IMR-90 (cell line): Measurements from ENCODE around the gene DPPA4. TPM values are rescaled to one million over a fixed set of nuclear protein-coding genes. Genes with fewer than 3 reads are reported as not detected.

Experiments used
- ATAC-seq: fragments of 200-7000 bp; cut with Tn5 transposase; 2 replicates; pipeline ENCODE4 v1.9.1; 2020; ENCODE audit warnings: low read depth, mild to moderate bottlenecking, moderate library complexity
- BruUV-seq: library from RNA; stranded (reverse); fragments of 400-500 nt; replicated peaks from 2 replicates; lab custom pipeline; 2021; lab: Mats Ljungman, UMichigan
- CTCF ChIA-PET: fragments of 300-600 bp; formaldehyde crosslinking; extraction: SDS; loops from one replicate; lab custom pipeline; 2021; ENCODE audit warnings: antibody characterized with exemption; lab: Yijun Ruan, JAX
- POLR2A ChIA-PET: fragments of 300-600 bp; sonication (Branson Sonifier 250); formaldehyde crosslinking; loops from one replicate; lab custom pipeline; 2022; ENCODE audit warnings: antibody characterized with exemption; ENCODE audit not compliant: unreplicated experiment; lab: Charles Lee
- DNase-seq: peaks from one replicate; pipeline ENCODE4 v3.0.0; 2013
- H2AFZ ChIP-seq: replicated peaks from 2 replicates; pipeline ENCODE3; 2013; ENCODE audit warnings: low read length, mild to moderate bottlenecking; ENCODE audit not compliant: poor library complexity
- H2AK5ac ChIP-seq: 2 replicates; pipeline ENCODE4 v1.6.1; 2013; ENCODE audit warnings: low read depth, low read length, inconsistent platforms
- H2AK9ac ChIP-seq: replicated peaks from 2 replicates; pipeline ENCODE3; 2013; ENCODE audit warnings: mild to moderate bottlenecking, low read depth, low read length, moderate library complexity; ENCODE audit not compliant: poor library complexity
- H2BK120ac ChIP-seq: 2 replicates; pipeline ENCODE4 v1.6.1; 2013; ENCODE audit warnings: low read depth, low read length, inconsistent platforms
- H2BK15ac ChIP-seq: 3 replicates; pipeline ENCODE4 v1.6.1; 2013; ENCODE audit warnings: low read depth, low read length, inconsistent platforms
- H2BK20ac ChIP-seq: 2 replicates; pipeline ENCODE4 v1.6.1; 2013; ENCODE audit warnings: low read depth, mild to moderate bottlenecking, inconsistent platforms, low read length, moderate library complexity
- H2BK5ac ChIP-seq: 2 replicates; pipeline ENCODE4 v1.6.1; 2013; ENCODE audit warnings: mild to moderate bottlenecking, low read depth, low read length, inconsistent platforms; ENCODE audit not compliant: poor library complexity, severe bottlenecking
- H3K14ac ChIP-seq: replicated peaks from 2 replicates; pipeline ENCODE4 v1.6.1; 2013; ENCODE audit warnings: low read depth, low read length, inconsistent platforms
- H3K18ac ChIP-seq: 2 replicates; pipeline ENCODE4 v1.6.1; 2013; ENCODE audit warnings: low read depth, low read length, control low read depth
- H3K23ac ChIP-seq: 2 replicates; pipeline ENCODE4 v1.6.1; 2013; ENCODE audit warnings: low read depth, low read length, inconsistent platforms
- H3K27ac ChIP-seq: 2 replicates; pipeline ENCODE4 v1.5.1; 2013; ENCODE audit warnings: mild to moderate bottlenecking, control low read depth, low read length; ENCODE audit not compliant: insufficient read depth
- H3K27me3 ChIP-seq: 2 replicates; pipeline ENCODE4 v1.6.1; 2013; ENCODE audit warnings: low read length; ENCODE audit not compliant: control insufficient read depth, insufficient read depth
- H3K36me3 ChIP-seq: 2 replicates; pipeline ENCODE4 v1.6.1; 2013; ENCODE audit warnings: low read length, mixed read lengths; ENCODE audit not compliant: control insufficient read depth, insufficient read depth
- H3K4ac ChIP-seq: 2 replicates; pipeline ENCODE4 v1.6.1; 2013; ENCODE audit warnings: low read depth, low read length, inconsistent platforms
- H3K4me1 ChIP-seq: 2 replicates; pipeline ENCODE4 v1.6.1; 2013; ENCODE audit warnings: low read length, mixed read lengths; ENCODE audit not compliant: control insufficient read depth, insufficient read depth
- H3K4me2 ChIP-seq: 2 replicates; pipeline ENCODE4 v1.6.1; 2013; ENCODE audit warnings: low read depth, mild to moderate bottlenecking, control low read depth, low read length, moderate library complexity
- H3K4me3 ChIP-seq: 2 replicates; pipeline ENCODE4 v1.5.1; 2013; ENCODE audit warnings: low read depth, mild to moderate bottlenecking, control low read depth, low read length, moderate library complexity; ENCODE audit not compliant: insufficient read depth
- H3K56ac ChIP-seq: 2 replicates; pipeline ENCODE4 v1.6.1; 2013; ENCODE audit warnings: low read length, inconsistent platforms; ENCODE audit not compliant: insufficient read depth; ENCODE audit errors: extremely low read depth
- H3K79me1 ChIP-seq, 2 experiments: 2 replicates each; pipeline ENCODE4 v1.6.1; 2013; ENCODE audit warnings: low read length in 2 of 2, inconsistent platforms in 1 of 2, low read depth in 1 of 2
- H3K9ac ChIP-seq: 2 replicates; pipeline ENCODE4 v1.6.1; 2013; ENCODE audit warnings: low read depth, low read length, control low read depth
- H3K9me1 ChIP-seq: 2 replicates; pipeline ENCODE4 v1.6.1; 2013; ENCODE audit warnings: low read length, inconsistent platforms; ENCODE audit not compliant: insufficient read depth
- H3K9me3 ChIP-seq: 2 replicates; pipeline ENCODE4 v1.6.1; 2013; ENCODE audit warnings: low read length; ENCODE audit not compliant: control insufficient read depth, insufficient read depth
- H4K20me1 ChIP-seq: 2 replicates; pipeline ENCODE4 v1.6.1; 2013; ENCODE audit warnings: low read length, inconsistent platforms; ENCODE audit not compliant: insufficient read depth
- H4K5ac ChIP-seq: 2 replicates; pipeline ENCODE4 v1.6.1; 2013; ENCODE audit warnings: mild to moderate bottlenecking, low read depth, low read length, control low read depth
- H4K8ac ChIP-seq, 2 experiments: 2 replicates each; pipeline ENCODE4 v1.6.1; 2013; ENCODE audit warnings: low read depth in 2 of 2, low read length in 2 of 2, control low read depth in 1 of 2, inconsistent platforms in 1 of 2
- H4K91ac ChIP-seq: 2 replicates; pipeline ENCODE4 v1.6.1; 2013; ENCODE audit warnings: low read depth, low read length, inconsistent platforms; ENCODE audit not compliant: insufficient read depth
- MXI1 ChIP-seq: IDR thresholded peaks from 2 replicates; pipeline ENCODE4 v1.6.1; 2012; ENCODE audit warnings: low read depth, mild to moderate bottlenecking, low read length, moderate library complexity, borderline replicate concordance
- WGBS, 2 experiments: methylation state at CpG; one replicate each; pipeline versions ENCODE4 v1.1.5 to v1.1.7; 2013; ENCODE audit warnings: missing lambda C conversion rate in 2 of 2; ENCODE audit not compliant: insufficient read length in 1 of 2; ENCODE audit errors: extremely low coverage in 2 of 2; 5-methylcytosine and 5-hydroxymethylcytosine counted together
- dilution Hi-C: fragments of 300-500 bp; cut with HindIII; formaldehyde crosslinking; loops from one replicate; pipeline ENCODE4 v1.14.3; 2018; ENCODE audit warnings: low sequenced_read_pairs; ENCODE audit not compliant: unreplicated experiment
- in situ Hi-C: fragments of 300-500 bp; cut with MboI; formaldehyde crosslinking; loops from 3 replicates; pipeline ENCODE4 v1.14.3; 2019; ENCODE audit warnings: low sequenced_read_pairs, inconsistent platforms, mixed read lengths
- intact Hi-C: fragments of 100-400 bp; cut with micrococcal nuclease; formaldehyde crosslinking; loops from 2 replicates; pipeline ENCODE4 v1.10.0; 2022
- polyA plus RNA-seq, 3 experiments: library from polyadenylated mRNA; depleted of rRNA; stranded (reverse); fragments of >200 nt; gene quantifications; 2 replicates each; pipeline ENCODE4 v1.2.3, GENCODE V29; 2012; ENCODE audit warnings: low replicate concordance in 1 of 3
- total RNA-seq: library from RNA; depleted of rRNA; stranded (reverse); fragments of >200 nt; gene quantifications from 2 replicates; pipeline ENCODE4 v1.2.3, GENCODE V29; 2012

DPPA4 gene
- total and polyA plus RNA-seq, 2 of the 4 experiments (the other 2 are of a cell fraction): 0.02 TPM; not detected in 1

GRCh38 chr3:109316162-109316730, 21.1 kb downstream of the DPPA4 start, which contains the start of gene DPPA2:
Gene DPPA2, minus strand, starts transcription at chr3:109316517. Its CDS starts 1,975 bp downstream, at chr3:109314542.
- H3K27ac ChIP-seq: no peak within 1 kb of the TSS
- no peaks in the 10 kb centered on the region for H3K27me3 ChIP-seq
- H2AFZ ChIP-seq: no peak within 1 kb of the TSS
- dilution Hi-C loops: no loop called here
- H2BK120ac ChIP-seq: no peak within 1 kb of the TSS
- ChIA-PET CTCF (no interaction called here), POLR2A (no interaction called here)
- DNase-seq (no peak), ATAC-seq (no peak)
- H2BK20ac ChIP-seq: no peak within 1 kb of the TSS
- TF ChIP-seq MXI1: no peak
- H3K4ac ChIP-seq: no peak within 1 kb of the TSS
- H3K4me2 ChIP-seq: no peak within 1 kb of the TSS
- no peak within 1 kb of the TSS for H3K23ac ChIP-seq
- no peak within 1 kb of the TSS for H4K91ac ChIP-seq
- no peak within 1 kb of the TSS for H3K56ac ChIP-seq
- no peak within 1 kb of the TSS for H4K8ac ChIP-seq
- no peak within 1 kb of the TSS for H3K18ac ChIP-seq
- intact Hi-C loops: no loop called here
- no TSS peak for BruUV-seq
- no peak within 1 kb of the TSS for H3K4me3 ChIP-seq
- in situ Hi-C loops: no loop called here
- H3K9me1 ChIP-seq: no peaks in the 10 kb centered on the region
- no peak within 1 kb of the TSS for H3K14ac ChIP-seq
- no peak within 1 kb of the TSS for H2BK15ac ChIP-seq
- H2BK5ac ChIP-seq: no peak within 1 kb of the TSS
- H3K4me1 ChIP-seq: no peaks in the 10 kb centered on the region
- WGBS, 2 experiments: 81% methylated on average over 6 of the region's 21 CpGs; no CpG with 5 or more reads in 1 of the 2 experiments
- no peaks in the 10 kb centered on the region for H3K36me3 ChIP-seq
- H2AK9ac ChIP-seq: no peak within 1 kb of the TSS
- H2AK5ac ChIP-seq: no peak within 1 kb of the TSS
- no peak within 1 kb of the TSS for H4K5ac ChIP-seq
- H3K9ac ChIP-seq: no peak within 1 kb of the TSS
- H3K9me3 ChIP-seq: peaks cover 11% of the 10 kb centered on the region
- H4K20me1 ChIP-seq: no peaks in the 10 kb centered on the region
- H3K79me1 ChIP-seq: no peaks in the 10 kb centered on the region
